MV-4-11 (cell line): ENCODE data around the gene HSD17B10.
"Not testable (repeated sequence)": the region's sequence is repeated elsewhere in the genome, so short reads cannot be mapped to it uniquely, and the experiment has no call there.

Experiments used
- DNase-seq: peaks from one replicate; lab custom pipeline; 2025; lab: John Stamatoyannopoulos, UW

Gene HSD17B10

GRCh38 chrX:53437206-53437605 lies 3.0 kb upstream of the HSD17B10 start:
- no peak for DNase-seq

- DNase-seq: peak; percentile 56
Observed at GRCh38 chrX:53435997-53436396, 1.8 kb upstream of the HSD17B10 start.

GRCh38 chrX:53430231-53430630 lies 3.9 kb downstream of the HSD17B10 start:
- no peak for DNase-seq

- DNase-seq: no peak
Observed at GRCh38 chrX:53429755-53430154, 4.4 kb downstream of the HSD17B10 start.

- no peak for DNase-seq
Observed at GRCh38 chrX:53422861-53423306, 11.3 kb downstream of the HSD17B10 start, which contains the start of gene RIBC1. Gene RIBC1, plus strand, starts transcription at chrX:53422873. Its CDS starts 3,404 bp downstream, at chrX:53426277.

- DNase-seq: peak; percentile 96
Observed at GRCh38 chrX:53422086-53422860, 11.9 kb downstream of the HSD17B10 start, which contains the start of gene SMC1A. Gene SMC1A, minus strand, starts transcription at chrX:53422654. Its CDS starts 54 bp downstream, at chrX:53422600.

- DNase-seq: no peak
Observed at GRCh38 chrX:53421772-53422085, 12.4 kb downstream of the HSD17B10 start.

- no peak for DNase-seq
Observed at GRCh38 chrX:53421125-53421524, 13.0 kb downstream of the HSD17B10 start.

GRCh38 chrX:53420351-53420750 lies 13.8 kb downstream of the HSD17B10 start:
- DNase-seq: not testable (repeated sequence)

- peak; percentile 66 for DNase-seq
Observed at GRCh38 chrX:53412446-53412845, 21.7 kb downstream of the HSD17B10 start.

- DNase-seq: no peak
Observed at GRCh38 chrX:53403535-53403934, 30.6 kb downstream of the HSD17B10 start.

GRCh38 chrX:53398216-53398615 lies 36.0 kb downstream of the HSD17B10 start:
- DNase-seq: no peak

GRCh38 chrX:53395605-53396298 lies 38.4 kb downstream of the HSD17B10 start:
- no peak for DNase-seq

- no peak for DNase-seq
Observed at GRCh38 chrX:53383376-53384076, 50.6 kb downstream of the HSD17B10 start.
